ENCODE results near the gene ABI3BP. TPM values are rescaled to one million over a fixed set of nuclear protein-coding genes. Genes with fewer than 3 reads are reported as not detected.
A peak's percentile ranks its signal among the peaks of the same experiment; 100 is the strongest.

ABI3BP gene
- total RNA-seq, 1 donor from 2014 or later: 207 TPM

DNA sequence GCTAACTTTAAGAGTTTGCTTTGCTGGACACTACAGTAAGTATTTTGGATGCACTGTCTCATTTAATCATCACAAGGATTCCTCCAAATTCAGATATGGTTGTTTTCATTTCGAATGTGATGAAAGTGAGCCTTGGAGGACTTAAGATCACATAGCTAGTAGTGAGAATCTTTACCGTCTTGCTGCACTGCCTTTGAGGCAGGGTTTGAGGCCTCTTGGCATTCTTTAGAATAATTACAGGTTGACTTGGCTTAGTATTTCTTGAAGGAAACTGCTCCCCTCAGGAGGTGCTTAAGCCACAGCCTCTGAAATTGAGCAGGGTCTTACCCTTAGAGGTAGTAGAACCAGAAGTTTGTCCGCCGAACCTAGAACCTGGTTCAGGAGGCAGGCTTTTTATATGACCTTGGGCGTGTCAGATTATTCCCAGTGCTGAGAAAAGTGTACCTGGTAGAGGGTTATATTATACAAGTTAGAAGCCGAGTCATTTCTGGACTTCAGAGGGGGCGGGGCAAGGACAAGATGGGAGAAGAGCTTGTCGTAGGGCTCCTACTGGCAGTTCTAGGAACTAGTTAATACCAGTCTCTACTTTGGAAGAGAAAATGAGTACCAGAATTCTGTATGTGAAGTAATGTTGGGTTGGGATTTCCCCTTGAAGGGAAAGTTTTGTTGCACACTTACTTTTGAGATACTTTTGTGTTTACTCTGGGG, 282.8 kb downstream of the ABI3BP start:
- DNase-seq (no peak), ATAC-seq (no peak)
- H3K27me3 ChIP-seq: no peaks in the 10 kb centered on the region
- H3K36me3 ChIP-seq: peaks cover 17% of the 10 kb centered on the region
- H3K4me1 ChIP-seq: peaks cover 21% of the 10 kb centered on the region
- peak; percentile 22 for TF ChIP-seq CTCF (IDR thresholded peaks at IDR 0.05)
- peak overlapping the region; percentile 96 for H3K27ac ChIP-seq
- H3K4me3 ChIP-seq: peak overlapping the region; percentile 83
- intact Hi-C loops (cut with DNase I): no loop called here
- H3K9me3 ChIP-seq: no peaks in the 10 kb centered on the region

GRCh38 chr3:100709842-100710260, 283.4 kb downstream of the ABI3BP start:
- intact Hi-C loops (cut with DNase I): no loop called here
- peak; percentile 11 for ATAC-seq

DNA sequence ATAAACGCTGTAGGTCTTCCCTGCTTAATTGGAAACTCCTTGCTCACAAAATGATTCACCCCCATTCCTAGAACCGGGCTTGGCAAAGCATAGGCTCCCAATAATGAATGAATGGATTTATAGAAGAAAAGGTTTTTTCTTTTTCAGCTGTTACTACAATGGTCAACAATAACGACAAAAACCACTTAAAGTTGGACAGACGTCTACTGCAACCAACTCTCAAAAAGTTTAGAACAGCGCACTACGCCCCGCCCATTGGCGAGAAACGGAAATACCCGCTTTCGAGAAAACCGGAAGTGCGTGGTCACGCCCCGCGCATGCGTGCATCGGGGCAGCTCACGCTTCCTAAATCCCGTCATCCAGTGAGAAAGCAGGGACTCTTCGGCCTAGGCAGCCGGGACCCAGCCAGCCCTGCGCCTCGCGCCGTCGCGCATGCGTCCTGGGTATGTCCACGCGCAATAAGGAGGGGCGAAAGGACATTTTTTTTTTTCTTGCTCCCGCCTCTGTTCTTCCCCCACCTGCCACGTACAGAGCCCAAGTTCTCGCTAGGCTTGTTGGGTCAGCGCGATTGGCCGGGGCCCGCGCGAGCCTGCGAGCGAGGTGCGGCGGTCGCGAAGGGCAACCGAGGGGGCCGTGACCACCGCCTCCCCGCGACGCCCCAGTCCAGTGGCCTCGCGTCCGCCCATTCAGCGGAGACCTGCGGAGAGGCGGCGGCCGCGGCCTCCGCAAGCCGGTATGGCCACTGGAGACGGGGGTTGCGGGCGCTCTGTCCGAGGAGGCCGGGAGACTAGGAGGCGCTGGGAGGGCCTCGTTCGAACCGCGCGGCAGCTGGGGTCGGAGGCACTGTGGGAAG, 284.0 kb downstream of the ABI3BP start, which contains the start of gene TFG:
TFG (plus strand) TSS at position 506 of the 853 bp plus-strand sequence. CDS start 4,192 bp downstream, outside the sequence.
- H3K27ac ChIP-seq: peak within 1 kb of the TSS; percentile 96
- peaks cover 6% of the 10 kb centered on the region for H3K36me3 ChIP-seq
- no peaks in the 10 kb centered on the region for H3K27me3 ChIP-seq
- no peak for TF ChIP-seq CTCF (IDR thresholded peaks at IDR 0.05)
- peak; percentile 96 for ATAC-seq
- H3K4me3 ChIP-seq: peak within 1 kb of the TSS; percentile 83
- no peaks in the 10 kb centered on the region for H3K9me3 ChIP-seq
- DNase-seq: peak; percentile 99
- intact Hi-C loops (cut with DNase I): no loop called here
- peaks cover 21% of the 10 kb centered on the region for H3K4me1 ChIP-seq

More at GRCh38 chr3:100709842-100710260, 283.4 kb downstream of the ABI3BP start:
- Histone ChIP-seq H3K4me1 (peaks cover 21% of the 10 kb centered on the region), H3K27ac (peak overlapping the region; percentile 96), H3K4me3 (peak overlapping the region; percentile 83), H3K27me3 (no peaks in the 10 kb centered on the region), H3K9me3 (no peaks in the 10 kb centered on the region), H3K36me3 (peaks cover 12% of the 10 kb centered on the region)
- DNase-seq: peak; percentile 71
- no peak for TF ChIP-seq CTCF (IDR thresholded peaks at IDR 0.05)

DNA sequence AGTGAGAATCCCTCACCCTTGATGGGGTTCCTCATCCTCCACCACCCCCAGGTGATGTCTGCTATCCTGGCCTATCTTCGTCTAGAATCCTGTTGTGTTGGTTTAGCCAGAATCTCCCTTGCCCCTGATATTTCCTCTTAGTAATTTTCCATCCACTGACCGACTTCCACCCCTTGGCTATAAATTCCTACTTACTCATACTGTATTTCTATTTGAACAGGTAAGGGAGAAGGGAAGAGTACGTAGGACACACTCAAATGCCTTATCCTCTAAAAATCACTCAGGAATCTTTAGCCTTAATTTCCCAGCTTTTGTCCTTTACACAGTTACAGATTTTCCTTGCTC, 284.6 kb downstream of the ABI3BP start:
- Histone ChIP-seq H3K9me3 (no peaks in the 10 kb centered on the region), H3K36me3 (no peaks in the 10 kb centered on the region), H3K27ac (peak overlapping the region; percentile 96), H3K4me3 (peak overlapping the region; percentile 83), H3K27me3 (no peaks in the 10 kb centered on the region), H3K4me1 (peaks cover 21% of the 10 kb centered on the region)
- intact Hi-C loops (cut with DNase I): no loop called here
- no peak for TF ChIP-seq CTCF (IDR thresholded peaks at IDR 0.05)
- no peak for DNase-seq
- no peak for ATAC-seq

GRCh38 chr3:100706365-100706764, 286.9 kb downstream of the ABI3BP start:
- DNase-seq: no peak
- intact Hi-C loops (cut with DNase I): no loop called here
- Histone ChIP-seq H3K36me3 (no peaks in the 10 kb centered on the region), H3K4me1 (peaks cover 12% of the 10 kb centered on the region), H3K9me3 (no peaks in the 10 kb centered on the region), H3K4me3 (no peak overlapping the region), H3K27me3 (no peaks in the 10 kb centered on the region), H3K27ac (no peak overlapping the region)
- no peak for TF ChIP-seq CTCF (IDR thresholded peaks at IDR 0.05)
- ATAC-seq: no peak

Measured in upper lobe of right lung (tissue), 1 donor.